Activated CD4-positive, alpha-beta T cell treated with anti-CD3 and anti-CD28 coated beads, Interleukin-2, amount 50 U/mL, for 24 hours (primary cell): ENCODE data around the gene ATXN7L1.

Source experiments
- DNase-seq, 2 donors: peaks; one replicate each; pipeline ENCODE4 v3.0.0-alpha.2; 2020; ENCODE audit warnings: low read depth in 1 of 2, low spot score in 1 of 2

Gene ATXN7L1

DNA sequence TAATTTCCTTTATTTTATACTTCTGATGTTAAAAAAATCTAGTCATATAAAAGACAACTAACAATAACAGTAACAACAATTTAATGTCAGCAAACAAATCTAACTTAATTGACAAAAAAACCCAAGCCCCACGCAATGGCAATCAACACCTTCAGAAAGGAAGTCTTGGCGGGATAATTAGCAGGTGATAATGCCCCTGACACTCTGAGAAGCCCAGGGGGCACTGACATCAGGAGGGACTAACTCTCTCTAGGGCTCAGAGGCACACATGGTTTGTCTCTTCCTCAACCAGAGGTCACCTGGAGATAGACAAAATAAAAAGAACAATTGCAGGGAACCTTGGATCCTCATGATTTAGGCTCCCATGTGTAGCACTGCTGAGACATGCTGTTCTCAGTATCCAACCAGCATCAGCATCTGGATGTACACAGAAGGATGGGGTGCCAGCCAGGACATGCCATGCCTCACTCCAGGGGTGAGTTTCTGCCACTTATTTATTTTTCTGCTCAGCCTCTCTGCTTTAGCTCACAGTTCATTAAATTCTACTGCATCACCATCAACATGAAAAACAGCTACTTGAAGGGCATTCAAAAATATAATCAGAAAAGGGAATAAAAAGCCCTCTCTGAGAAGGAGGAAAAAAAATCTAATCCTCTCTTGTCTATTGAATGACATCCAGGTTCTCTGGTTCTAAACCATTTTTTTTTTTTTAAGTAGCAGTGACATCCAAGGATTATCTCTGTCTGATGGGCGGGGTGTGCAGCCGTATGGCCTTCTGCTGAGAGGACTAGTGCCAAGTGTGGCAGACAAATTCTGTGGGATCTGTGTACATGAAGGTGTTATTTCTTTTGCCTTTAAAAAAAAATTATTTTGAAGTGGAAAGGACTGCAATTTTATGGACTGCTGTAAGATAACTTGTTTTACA is 96.3 kb downstream of the ATXN7L1 start:
- DNase-seq: no peak

DNA sequence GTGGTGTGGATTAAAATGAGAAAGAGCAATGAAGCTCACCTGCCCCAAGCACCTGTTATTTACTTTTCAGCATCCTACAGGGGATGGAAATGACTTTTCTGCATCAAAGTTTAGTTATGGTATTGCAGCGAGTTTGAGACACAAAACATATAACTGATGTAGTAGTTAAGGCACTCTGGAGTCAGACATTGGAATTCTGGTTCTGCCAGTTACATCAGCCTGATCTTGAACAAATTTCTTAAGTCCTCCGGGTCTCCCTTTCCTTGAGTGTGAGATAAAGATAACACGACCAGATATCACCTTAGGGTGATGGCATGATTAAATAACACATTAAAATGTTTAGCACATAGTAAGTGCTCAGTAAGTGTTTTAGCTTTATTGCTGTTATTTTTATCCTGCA is 97.4 kb downstream of the ATXN7L1 start:
- no peak for DNase-seq

DNA sequence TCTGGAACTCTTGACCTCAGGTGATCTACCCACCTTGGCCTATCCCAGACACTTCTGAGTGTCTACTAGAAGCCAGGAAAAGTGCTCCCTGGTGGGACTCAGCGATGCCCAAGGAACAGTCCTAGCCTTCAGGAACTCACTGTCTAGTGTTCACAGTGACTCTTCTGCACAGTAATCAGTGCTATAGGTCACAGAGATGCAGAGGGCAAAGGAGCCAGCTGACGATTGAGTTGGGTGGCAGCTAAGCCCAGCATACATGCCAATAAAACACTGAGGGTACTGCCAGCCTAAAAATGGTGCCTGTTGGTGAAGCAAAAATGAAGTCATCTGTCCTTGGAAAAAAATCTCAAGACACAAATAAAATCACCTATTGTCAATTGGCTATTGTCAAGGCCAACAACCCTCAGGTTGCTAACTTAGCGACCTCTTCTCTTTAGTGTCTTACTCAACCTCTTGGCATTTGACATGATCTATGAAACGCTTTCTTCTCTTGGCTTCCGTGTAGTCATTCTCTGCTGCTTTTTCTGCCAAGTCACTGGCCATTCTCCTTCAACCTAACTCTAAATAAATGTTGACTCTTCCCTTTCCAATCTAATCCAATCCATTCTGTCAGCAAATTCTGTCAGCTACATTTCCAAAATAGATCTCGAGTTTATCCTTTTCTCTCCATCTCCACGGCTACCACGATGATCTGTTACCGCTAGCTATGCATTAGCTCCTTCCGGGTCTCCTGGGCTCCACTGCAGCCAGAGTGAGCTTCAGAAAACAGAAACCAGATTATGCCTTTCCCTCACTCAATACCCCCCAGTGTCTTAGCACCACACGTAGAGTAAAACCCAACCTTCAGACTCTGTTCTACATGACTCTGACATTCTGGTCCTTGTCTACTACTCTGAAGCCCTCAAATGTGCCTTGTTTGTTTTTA is 99.2 kb downstream of the ATXN7L1 start:
- no peak for DNase-seq

DNA sequence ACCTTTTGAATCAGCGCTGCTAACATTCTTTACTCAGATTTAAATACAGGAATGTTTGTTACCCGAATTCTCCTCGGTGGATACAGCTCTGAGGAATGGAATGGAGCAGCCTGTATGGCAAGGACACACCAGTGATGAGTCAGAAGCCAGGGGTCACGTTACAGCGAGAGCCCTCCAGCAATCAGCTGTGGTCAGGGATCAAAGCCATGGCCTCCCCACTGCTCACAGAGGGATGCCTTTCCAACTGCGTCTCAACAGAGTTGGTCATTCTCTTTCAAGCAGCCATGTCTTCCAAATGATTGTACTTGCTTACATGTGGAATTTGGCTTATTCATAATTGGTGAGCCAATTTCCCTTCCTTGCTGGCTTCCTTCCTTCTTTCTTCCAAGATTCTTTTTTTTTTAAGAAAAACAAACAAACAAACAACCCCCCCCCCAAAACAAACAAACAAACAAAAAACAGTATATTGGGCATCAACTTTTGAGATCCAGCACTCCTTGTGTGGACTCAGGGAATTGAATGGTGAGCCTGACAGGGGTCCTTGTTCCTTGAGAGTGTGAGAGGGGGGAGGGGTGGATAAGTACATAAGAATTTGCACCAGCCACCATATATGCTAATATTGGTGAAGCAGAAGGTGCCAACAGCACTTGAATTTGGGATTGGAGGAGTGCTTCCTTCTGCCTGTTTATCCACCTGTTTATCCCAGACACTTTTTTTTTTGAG is 100.2 kb downstream of the ATXN7L1 start:
- DNase-seq: no peak

DNA sequence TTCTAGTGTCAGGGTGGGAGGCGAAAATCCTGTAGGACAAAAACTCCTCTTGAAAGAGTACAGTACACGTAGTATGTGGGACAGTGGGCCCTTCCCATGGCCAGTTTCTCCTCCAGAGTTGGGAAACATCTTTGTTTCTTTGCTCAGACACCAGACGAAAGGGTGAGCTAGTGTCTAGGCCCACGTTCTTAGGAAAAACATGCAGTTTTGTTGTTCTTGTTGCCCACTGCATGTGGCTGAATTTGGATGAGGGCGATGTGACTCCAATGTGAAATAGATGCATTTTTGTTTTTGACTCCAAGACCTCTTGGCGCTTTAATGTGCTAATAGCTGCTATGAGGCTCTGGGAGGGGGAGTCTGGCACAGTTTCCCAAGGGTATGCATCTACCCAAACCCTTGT is 100.8 kb downstream of the ATXN7L1 start:
- no peak for DNase-seq

DNA sequence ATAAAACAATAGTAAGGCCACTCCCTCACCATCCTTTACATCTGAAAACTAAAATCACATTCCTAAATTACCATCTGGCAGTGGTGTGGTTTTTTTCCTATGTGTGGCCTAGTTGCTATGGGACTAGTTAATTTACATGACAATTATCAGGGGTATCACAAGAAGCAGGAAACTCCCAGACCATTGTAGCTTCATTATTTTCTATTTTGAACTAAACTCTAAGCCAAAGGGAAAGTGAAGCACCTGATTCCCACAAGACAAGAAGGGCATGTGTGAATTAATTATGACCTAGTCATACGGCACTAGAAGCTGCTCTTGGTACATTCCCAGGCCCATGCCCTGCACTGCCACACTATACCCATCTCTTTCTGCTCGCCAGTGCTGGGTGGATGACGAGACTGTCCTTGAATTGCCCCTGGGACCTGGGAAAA is 103.4 kb downstream of the ATXN7L1 start:
- no peak for DNase-seq

DNA sequence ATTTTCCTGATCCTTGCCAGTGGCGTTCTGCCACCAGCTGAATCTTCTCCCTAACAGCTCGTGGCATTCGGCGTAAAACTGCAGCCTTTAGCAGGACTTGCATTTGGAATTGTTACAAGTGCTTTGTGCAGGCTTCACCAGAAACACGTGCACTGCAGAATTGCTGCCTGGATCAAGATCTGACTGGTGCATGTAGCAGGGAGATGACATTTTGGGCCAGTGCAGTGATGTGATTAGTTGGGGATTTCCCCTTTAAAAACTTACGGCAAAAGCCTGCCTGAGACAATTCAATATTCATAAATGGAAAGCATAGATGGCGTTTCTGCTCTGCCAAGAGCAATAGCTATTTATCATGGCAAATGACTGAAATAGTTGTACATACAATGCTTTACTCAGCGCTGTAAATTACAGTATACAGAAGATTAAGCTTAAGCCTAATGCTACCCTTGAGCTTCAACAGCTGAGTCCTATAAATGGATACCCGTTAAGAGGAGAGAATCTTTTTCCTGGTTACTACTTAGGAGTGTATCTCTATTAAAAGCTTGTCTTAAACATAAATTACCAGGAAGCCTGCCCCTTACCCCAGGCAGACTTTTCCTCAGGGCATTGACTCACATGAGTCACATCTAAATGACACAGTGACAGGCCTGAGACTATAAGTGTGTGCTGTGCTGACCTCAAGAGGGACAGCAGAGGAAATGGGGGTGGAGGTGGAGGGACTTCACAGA is 106.3 kb downstream of the ATXN7L1 start:
- DNase-seq: peak in 1 of 2 donors; percentile 17

DNA sequence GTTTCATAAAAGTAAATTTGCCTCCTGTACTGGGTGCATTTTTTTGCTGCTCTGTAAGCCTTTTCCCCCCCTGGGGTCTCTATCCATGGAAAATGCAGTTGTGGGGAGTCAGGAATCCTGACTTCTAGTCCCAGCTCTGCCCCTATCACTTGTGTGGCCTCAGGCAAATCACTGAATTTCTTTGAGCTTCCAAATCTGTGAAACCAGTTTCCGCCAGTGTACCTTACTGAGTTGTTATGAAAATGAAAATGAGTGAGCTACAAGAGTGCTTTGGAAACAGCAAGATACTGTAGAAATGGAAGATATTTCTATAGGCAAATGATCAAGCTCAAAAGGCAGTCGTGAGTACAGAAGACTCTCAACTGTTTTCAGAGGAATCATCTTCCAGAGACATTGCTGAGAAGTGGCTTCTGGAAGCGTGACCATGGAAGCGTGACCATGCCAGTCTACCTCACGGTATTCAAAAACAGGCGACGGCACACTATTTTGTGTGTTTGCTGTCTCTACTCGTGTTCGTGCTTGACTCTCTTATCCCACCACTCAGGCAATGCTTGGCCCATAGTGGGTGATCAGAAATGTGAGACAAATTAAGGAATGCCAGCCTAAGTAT is 107.4 kb downstream of the ATXN7L1 start:
- no peak for DNase-seq

DNA sequence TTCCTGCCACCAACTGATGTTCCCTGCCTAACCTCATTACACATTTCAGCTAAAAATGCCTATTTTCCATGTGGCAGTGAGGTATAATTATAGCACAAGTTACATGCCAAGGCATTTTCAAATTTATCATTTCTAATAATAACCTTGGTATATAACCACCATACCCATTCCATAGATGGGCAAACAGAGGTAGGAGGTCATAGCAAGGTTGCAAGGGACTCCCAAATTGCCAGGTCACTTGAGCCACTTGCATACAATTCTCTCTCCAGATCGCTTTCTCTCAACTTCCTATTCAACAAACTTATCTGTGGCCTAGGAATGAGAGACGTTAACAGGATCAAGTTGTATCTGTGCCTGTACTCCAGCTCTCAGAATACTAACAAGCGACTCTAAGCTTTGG is 108.3 kb downstream of the ATXN7L1 start:
- no peak for DNase-seq

DNA sequence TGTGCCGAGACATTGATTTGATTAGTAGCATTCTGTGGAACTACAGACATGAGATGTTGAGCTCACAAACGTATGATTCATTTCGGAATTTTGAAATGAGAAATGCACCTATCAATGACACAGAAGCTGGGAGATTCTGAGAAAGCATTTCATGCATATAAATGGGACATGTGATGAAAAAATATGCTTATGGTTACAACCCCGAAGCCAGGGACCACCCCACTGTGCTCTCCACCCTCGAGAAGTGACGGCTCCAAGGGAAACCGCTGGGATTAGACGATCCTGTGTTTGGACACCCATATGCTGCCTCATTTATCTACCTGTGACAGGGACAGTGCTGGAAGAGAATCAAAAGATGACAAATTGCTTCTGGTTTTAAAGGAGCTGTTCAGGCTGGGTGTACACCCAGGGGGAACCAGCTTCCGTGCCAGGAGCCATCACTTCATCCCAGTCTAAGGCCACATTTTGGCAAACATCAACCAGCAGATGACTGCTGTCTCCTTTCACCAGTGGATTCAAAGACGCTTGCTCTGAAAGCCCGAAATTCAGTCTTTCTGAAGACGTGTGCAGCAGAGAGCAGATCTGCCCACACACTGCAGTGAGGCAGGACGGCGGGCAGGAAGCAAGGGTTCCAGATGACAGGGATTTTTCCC is 109.9 kb downstream of the ATXN7L1 start:
- DNase-seq: no peak

DNA sequence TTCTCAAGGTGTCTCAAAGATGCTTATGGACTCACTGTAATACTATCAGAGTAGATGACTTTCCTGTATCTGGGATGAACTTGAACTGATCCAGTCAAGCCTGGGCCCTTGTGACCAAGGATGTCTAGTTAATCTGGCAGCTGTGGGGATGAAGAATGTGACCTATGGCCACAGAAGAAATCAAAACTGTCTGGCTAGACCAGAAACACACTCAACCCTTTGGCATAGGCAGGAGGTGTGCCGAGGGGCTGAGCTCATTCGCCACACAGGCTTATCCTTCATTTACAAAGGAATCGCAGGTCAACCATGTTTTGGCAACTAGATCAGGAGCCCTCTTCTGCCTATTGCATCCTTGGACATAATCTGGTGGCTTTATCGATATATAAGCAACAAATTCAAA is 110.6 kb downstream of the ATXN7L1 start:
- no peak for DNase-seq

DNA sequence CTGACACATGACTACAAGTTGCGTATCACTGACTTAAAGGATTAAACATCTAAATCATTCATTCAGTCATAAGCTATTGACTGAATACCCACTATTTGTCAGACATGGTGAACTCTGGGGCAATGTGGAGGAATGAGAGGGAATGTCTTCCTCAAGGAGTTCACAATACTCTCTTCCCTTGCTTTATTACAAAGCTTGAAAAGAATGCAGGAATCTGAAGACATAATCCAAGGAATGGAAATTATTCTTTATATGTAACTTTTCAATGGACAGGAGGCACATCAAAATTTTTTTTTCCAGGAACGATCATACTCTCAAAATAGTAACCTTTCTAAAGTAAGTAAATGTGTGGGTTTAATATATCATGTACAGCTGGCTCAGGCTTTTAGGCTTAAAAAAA is 111.9 kb downstream of the ATXN7L1 start:
- DNase-seq: no peak

DNA sequence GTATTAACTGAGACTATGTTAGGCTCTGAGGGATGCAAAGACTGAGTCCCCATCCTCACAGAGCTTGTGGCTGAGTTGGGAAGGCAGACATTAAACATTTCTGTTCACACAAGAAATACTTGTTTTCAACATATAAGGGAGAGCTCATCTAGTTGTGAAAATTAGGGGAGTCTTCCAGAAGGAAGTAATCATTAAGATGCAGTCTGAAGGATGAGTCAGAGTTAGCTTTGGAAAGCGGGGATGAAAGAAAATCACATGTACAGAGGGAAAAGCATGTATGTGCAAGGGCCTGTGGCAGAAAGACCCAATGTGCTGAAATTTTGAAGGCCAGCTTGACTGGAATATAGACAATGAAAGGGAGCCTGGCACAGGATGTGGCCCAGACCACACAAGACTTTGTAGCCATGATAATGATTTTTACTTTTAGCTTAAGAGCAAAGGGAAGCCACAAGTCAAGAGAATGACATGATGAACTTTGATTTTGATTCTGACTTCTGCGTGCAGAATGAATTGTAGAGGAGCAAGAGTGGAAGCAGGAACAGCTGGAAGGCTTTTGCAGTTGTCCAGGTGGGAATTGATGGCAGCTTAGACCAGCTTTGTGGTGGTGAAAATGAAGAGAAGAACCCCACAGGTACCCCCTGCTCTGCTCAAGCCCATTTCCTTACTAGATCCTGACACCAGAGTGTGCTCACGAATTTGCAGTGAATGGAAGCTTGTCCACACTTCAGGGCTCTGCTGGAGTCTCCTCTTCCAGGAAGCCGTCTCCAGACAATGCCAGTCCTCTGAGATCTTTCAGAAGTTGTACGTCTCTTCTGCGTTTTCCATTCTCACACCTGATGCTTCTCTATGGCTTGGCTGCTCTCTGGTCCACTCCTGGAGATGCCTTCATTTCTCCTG is 115.6 kb downstream of the ATXN7L1 start:
- no peak for DNase-seq

DNA sequence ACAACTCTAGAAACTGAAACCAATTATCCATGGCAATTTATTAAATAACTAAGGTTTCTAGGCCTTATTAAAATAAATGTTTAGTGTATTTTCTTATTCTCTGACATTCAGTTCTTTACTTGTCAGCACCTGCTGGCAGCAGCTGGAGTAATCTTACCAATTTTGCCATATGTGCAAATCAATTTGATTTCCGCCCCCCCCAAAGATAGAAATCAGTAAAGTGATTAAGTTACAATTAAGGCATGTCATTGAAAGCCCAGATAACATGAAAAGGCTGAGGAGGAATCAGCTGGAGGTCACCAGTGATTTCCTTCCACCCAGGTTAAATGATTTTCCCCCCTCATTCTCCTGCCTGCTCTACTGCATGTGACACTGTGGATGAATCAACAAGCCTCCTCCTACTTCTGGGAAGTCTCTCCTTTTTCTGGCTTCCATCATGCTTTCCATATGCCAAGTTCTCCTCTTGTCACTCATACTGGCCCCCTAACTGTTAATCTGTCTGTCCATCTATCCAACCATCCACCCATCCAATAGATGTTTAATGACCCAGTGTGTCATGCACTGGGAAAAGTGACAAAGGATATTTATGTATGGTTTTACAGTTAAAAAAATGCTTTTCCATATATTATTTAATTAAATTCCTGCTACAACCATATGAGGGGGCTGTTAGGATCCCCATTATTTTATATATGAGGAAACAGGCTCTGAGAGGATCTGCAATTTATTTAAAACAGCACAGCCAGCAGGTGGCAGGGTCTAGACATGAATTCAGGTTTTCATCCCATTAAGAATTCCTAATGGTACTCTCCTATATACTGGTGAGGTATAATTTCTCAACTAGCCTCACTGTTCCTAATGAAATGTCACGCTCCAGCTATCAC is 116.5 kb downstream of the ATXN7L1 start:
- DNase-seq: peak in 1 of 2 donors; percentile 12

DNA sequence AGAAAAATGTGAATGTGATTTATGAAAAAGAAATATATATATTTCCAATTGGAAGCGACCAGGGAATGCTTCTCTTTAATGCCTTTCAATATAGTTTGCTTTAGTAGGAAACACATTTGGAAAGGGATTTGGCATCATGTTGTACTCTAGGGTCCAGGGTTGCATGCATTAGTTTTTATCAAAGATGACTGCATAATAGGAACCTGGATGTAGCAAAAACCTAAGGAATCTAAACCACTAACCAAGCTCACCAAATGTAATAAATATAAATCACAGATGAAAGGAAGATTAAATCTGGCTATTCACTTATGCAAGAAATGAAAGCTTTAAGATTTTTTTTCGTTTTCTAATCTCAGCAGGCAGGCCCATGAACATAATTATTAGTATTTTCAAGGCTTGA is 120.0 kb downstream of the ATXN7L1 start:
- no peak for DNase-seq

DNA sequence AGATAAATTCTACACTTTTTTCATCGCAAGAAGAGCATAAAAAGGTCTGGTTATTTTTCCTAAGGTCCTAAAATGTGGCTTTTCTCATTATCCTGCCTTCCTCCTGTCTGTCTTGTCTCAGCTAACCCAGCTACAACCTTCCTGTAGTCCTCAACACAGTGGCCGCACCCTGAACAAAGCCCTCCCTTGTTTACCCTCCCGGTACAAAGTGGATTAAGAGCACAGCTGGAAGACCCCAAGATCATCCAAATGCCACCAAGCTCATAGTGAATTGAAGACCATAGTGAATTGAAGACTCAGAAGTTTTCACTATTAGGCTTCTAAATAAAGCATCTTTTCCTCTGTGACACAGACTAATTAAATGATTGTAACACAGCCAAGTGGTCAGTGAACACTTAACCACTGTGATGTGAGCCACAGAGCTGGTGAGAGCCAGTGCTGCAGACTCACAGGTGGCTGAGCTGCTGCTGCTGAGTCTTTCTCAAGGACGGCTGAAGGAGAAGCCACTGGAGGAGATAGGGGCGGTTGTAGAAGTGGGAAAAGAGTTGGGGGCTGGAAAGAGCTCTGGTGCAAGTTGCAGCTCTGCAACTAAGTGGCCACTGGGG is 123.6 kb downstream of the ATXN7L1 start:
- DNase-seq: no peak

DNA sequence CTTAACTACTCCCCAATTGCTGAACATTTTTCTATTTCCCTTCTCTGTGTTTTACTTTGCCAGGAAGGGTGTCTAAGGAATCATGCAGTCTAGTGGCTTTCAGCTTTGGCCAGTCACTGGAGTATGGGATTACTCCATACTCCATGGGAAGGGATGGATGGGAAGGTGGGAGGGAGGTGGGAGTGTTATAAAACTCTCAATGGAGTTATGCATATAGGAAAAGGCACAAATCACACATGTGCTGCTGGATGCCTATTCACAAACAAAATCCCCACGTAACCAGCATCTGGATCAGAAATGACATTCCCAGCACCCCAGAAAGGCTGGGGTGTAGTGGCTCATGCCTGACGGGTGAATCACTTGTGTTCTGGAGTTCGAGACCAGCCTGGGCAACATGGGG is 125.3 kb downstream of the ATXN7L1 start:
- DNase-seq: no peak
